Measurements from ENCODE around the gene CDH11.

The CDH11 gene

GRCh38 chr16:65024767-65025178 is 97.1 kb downstream of the CDH11 start:
- no peak for DNase-seq (ENCODE audit: low read depth, low spot score)

GRCh38 chr16:65023802-65024201 is 98.1 kb downstream of the CDH11 start:
- DNase-seq (ENCODE audit: low read depth, low spot score) = no peak

- no peak for DNase-seq (ENCODE audit: low read depth, low spot score)
Observed at GRCh38 chr16:65021852-65022595, 99.8 kb downstream of the CDH11 start.

GRCh38 chr16:65016754-65017153 is 105.1 kb downstream of the CDH11 start:
- no peak for DNase-seq (ENCODE audit: low read depth, low spot score)

- DNase-seq (ENCODE audit: low read depth, low spot score) = peak; percentile 49
Observed at GRCh38 chr16:65015599-65015998, 106.3 kb downstream of the CDH11 start.

GRCh38 chr16:65012357-65012756 is 109.5 kb downstream of the CDH11 start:
- no peak for DNase-seq (ENCODE audit: low read depth, low spot score)

- DNase-seq (ENCODE audit: low read depth, low spot score) = no peak
Observed at GRCh38 chr16:65010125-65010524, 111.7 kb downstream of the CDH11 start.

GRCh38 chr16:65005696-65006095 is 116.2 kb downstream of the CDH11 start:
- no peak for DNase-seq (ENCODE audit: low read depth, low spot score)

- DNase-seq (ENCODE audit: low read depth, low spot score) = no peak
Observed at GRCh38 chr16:65004570-65004969, 117.3 kb downstream of the CDH11 start.

GRCh38 chr16:65003621-65004020 is 118.2 kb downstream of the CDH11 start:
- no peak for DNase-seq (ENCODE audit: low read depth, low spot score)

- no peak for DNase-seq (ENCODE audit: low read depth, low spot score)
Observed at GRCh38 chr16:65002265-65002664, 119.6 kb downstream of the CDH11 start.

GRCh38 chr16:65000654-65001053 is 121.2 kb downstream of the CDH11 start:
- DNase-seq (ENCODE audit: low read depth, low spot score) = no peak

- no peak for DNase-seq (ENCODE audit: low read depth, low spot score)
Observed at GRCh38 chr16:64997751-64998150, 124.1 kb downstream of the CDH11 start.

GRCh38 chr16:64997121-64997520 is 124.7 kb downstream of the CDH11 start:
- DNase-seq (ENCODE audit: low read depth, low spot score) = no peak

- DNase-seq (ENCODE audit: low read depth, low spot score) = no peak
Observed at GRCh38 chr16:64996641-64997040, 125.2 kb downstream of the CDH11 start.

GRCh38 chr16:64993464-64993863 is 128.4 kb downstream of the CDH11 start:
- no peak for DNase-seq (ENCODE audit: low read depth, low spot score)

GRCh38 chr16:64991001-64991400 is 130.9 kb downstream of the CDH11 start:
- DNase-seq (ENCODE audit: low read depth, low spot score) = no peak

GRCh38 chr16:64990101-64990500 is 131.8 kb downstream of the CDH11 start:
- DNase-seq (ENCODE audit: low read depth, low spot score) = no peak

- no peak for DNase-seq (ENCODE audit: low read depth, low spot score)
Observed at GRCh38 chr16:64989050-64989449, 132.8 kb downstream of the CDH11 start.

- DNase-seq (ENCODE audit: low read depth, low spot score) = peak; percentile 83
Observed at GRCh38 chr16:64983963-64984362, 137.9 kb downstream of the CDH11 start.

- DNase-seq (ENCODE audit: low read depth, low spot score) = no peak
Observed at GRCh38 chr16:64983231-64983630, 138.6 kb downstream of the CDH11 start.

GRCh38 chr16:64982581-64982980 is 139.3 kb downstream of the CDH11 start:
- DNase-seq (ENCODE audit: low read depth, low spot score) = no peak

- no peak for DNase-seq (ENCODE audit: low read depth, low spot score)
Observed at GRCh38 chr16:64981568-64982281, 140.1 kb downstream of the CDH11 start.
